NB4 (cell line): ENCODE results near the gene ERVMER34-1.

Source experiments
- DNase-seq: peaks from one replicate; pipeline ENCODE4 v3.0.0; 2010; ENCODE audit warnings: low read depth
- H3K4me3 ChIP-seq: one replicate; pipeline ENCODE4 v1.5.1; 2011; ENCODE audit warnings: mild to moderate bottlenecking, low read depth, low read length, moderate library complexity
- MAX ChIP-seq: IDR thresholded peaks from 2 replicates; pipeline ENCODE4 v1.6.1; 2011; ENCODE audit warnings: low read depth, low read length
- MYC ChIP-seq: IDR thresholded peaks from 2 replicates; pipeline ENCODE4 v1.6.1; 2011; ENCODE audit warnings: low read depth, low read length
- POLR2A ChIP-seq: IDR thresholded peaks from 2 replicates; pipeline ENCODE4 v1.6.1; 2011; ENCODE audit warnings: mild to moderate bottlenecking; ENCODE audit not compliant: insufficient read length; ENCODE audit errors: extremely low read depth
- TF ChIP-seq, protein P1 (sequence below): IDR thresholded peaks from one replicate; pipeline ENCODE4 v1.5.1; 2012; ENCODE audit warnings: low read depth, low read length

Gene ERVMER34-1

DNA sequence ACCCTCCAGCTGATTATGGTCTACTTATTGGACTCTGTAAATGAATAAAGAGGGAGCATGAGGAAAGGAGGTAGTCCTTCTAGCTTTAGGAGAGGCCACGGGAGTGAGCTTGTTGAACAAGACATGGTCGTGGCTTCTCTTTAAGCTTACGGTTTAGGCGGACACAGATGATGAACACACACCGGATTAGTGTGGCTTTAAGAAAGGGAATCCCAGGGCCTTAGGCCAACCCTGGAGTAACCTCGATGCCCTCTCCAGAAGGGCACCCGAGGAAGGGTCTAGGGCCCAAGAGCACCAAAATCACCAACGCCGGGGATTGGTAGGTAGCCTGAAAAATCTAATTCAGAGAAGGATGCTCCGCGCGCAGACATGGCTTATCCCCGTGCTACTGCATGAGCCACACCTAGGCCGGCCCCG, 39.4 kb downstream of the ERVMER34-1 start:
- peak overlapping the region; percentile 49 for H3K4me3 ChIP-seq
- DNase-seq, result no peak
- peak; percentile 62 for TF ChIP-seq MAX
- TF ChIP-seq, protein P1, sequence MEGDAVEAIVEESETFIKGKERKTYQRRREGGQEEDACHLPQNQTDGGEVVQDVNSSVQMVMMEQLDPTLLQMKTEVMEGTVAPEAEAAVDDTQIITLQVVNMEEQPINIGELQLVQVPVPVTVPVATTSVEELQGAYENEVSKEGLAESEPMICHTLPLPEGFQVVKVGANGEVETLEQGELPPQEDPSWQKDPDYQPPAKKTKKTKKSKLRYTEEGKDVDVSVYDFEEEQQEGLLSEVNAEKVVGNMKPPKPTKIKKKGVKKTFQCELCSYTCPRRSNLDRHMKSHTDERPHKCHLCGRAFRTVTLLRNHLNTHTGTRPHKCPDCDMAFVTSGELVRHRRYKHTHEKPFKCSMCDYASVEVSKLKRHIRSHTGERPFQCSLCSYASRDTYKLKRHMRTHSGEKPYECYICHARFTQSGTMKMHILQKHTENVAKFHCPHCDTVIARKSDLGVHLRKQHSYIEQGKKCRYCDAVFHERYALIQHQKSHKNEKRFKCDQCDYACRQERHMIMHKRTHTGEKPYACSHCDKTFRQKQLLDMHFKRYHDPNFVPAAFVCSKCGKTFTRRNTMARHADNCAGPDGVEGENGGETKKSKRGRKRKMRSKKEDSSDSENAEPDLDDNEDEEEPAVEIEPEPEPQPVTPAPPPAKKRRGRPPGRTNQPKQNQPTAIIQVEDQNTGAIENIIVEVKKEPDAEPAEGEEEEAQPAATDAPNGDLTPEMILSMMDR, result no peak

- no peak for TF ChIP-seq MYC
- no peak for TF ChIP-seq MAX
- TF ChIP-seq POLR2A, result no peak
- TF ChIP-seq, protein P1, result no peak
- no peak overlapping the region for H3K4me3 ChIP-seq
- DNase-seq, result no peak
Observed at GRCh38 chr4:52711272-52711671, 40.0 kb downstream of the ERVMER34-1 start.

GRCh38 chr4:52709155-52709554, 42.1 kb downstream of the ERVMER34-1 start:
- TF ChIP-seq POLR2A (no peak), MAX (no peak), MYC (no peak)
- TF ChIP-seq, protein P1, result no peak
- no peak overlapping the region for H3K4me3 ChIP-seq
- DNase-seq, result no peak

GRCh38 chr4:52704661-52705060, 46.6 kb downstream of the ERVMER34-1 start:
- TF ChIP-seq MAX, result no peak
- TF ChIP-seq POLR2A, result no peak
- no peak for TF ChIP-seq MYC
- TF ChIP-seq, protein P1, result no peak
- no peak for DNase-seq
- no peak overlapping the region for H3K4me3 ChIP-seq

- no peak for DNase-seq
- TF ChIP-seq MAX (no peak), POLR2A (no peak), MYC (no peak)
- TF ChIP-seq, protein P1, result no peak
- no peak overlapping the region for H3K4me3 ChIP-seq
Observed at GRCh38 chr4:52704133-52704532, 47.1 kb downstream of the ERVMER34-1 start.

DNA sequence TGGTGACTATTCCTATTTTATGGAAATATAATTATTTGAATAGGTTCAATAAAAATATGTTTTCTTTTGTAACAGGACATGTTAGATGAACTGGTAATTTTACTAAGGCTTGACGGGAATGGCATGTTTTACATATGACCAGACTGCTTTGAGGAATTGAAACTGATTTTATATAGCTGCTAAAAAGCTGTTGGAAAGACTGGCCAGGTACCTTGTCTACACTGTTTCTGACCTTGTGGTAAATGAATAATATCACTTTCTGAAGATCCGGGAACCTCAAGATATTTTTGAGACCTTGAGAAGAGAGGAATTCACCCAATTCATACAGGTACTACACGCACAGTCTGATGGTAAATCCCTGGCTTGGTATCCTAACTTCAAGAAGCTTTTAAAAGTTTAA, 50.0 kb downstream of the ERVMER34-1 start:
- no peak for DNase-seq
- TF ChIP-seq MAX, result no peak
- no peak for TF ChIP-seq MYC
- TF ChIP-seq, protein P1, result no peak
- TF ChIP-seq POLR2A, result no peak
- no peak overlapping the region for H3K4me3 ChIP-seq
